Sciatic nerve (tissue), 2 donors: Measurements from ENCODE around the gene MLX. TPM values are rescaled to one million over a fixed set of nuclear protein-coding genes. Genes with fewer than 3 reads are reported as not detected.
A peak's percentile ranks its signal among the peaks of the same experiment; 100 is the strongest.
"Not testable (repeated sequence)": the region's sequence is repeated elsewhere in the genome, so short reads cannot be mapped to it uniquely, and the experiment has no call there.

ENCODE experiments used
- ATAC-seq: fragments of 200-7000 bp; cut with Tn5 transposase; one replicate; pipeline ENCODE4 v1.9.1; 2020; ENCODE audit warnings: mild to moderate bottlenecking, moderate library complexity
- DNase-seq: peaks from one replicate; pipeline ENCODE4 v3.0.0-alpha.2; 2020; ENCODE audit warnings: low spot score
- intact Hi-C: fragments of 100-400 bp; cut with DNase I; formaldehyde crosslinking; loops from one replicate; pipeline ENCODE4 v1.14.2; 2022
- total RNA-seq: library from RNA; stranded (reverse); fragmentation: NEBNext Ultra II Directional; extraction: Animal tissue kit (Norgen Biotek cat#: 25700); gene quantifications from one replicate; pipeline ENCODE4 v1.2.1, GENCODE V29; 2021
- donor health status: DM: no; HTN: no; CAD: no.
- donor health status: DM: no; HTN: no; CAD: no.

Gene MLX
- total RNA-seq, 1 donor from 2014 or later, result 26.6 TPM

- intact Hi-C loops, result no loop called here
Measured at GRCh38 chr17:42535155-42536047, 31.5 kb upstream of the MLX start.

GRCh38 chr17:42536048-42536371 lies 30.9 kb upstream of the MLX start, which contains the start of gene NAGLU:
NAGLU (plus strand) TSS chr17:42536241; CDS start chr17:42536273, 32 bp downstream.
- peak; percentile 99 for DNase-seq
- peak; percentile 95 for ATAC-seq
- intact Hi-C loops, result no loop called here

More at GRCh38 chr17:42535155-42536047, 31.5 kb upstream of the MLX start:
- DNase-seq (no peak), ATAC-seq (peak; percentile 1)

- intact Hi-C loops, result no loop called here
- peak; percentile 77 for ATAC-seq
Measured at GRCh38 chr17:42536372-42537155, 30.3 kb upstream of the MLX start.

GRCh38 chr17:42537156-42537805 lies 29.6 kb upstream of the MLX start:
- intact Hi-C loops, result no loop called here
- no peak for ATAC-seq
- DNase-seq, result peak; percentile 69

More at GRCh38 chr17:42536372-42537155, 30.3 kb upstream of the MLX start:
- DNase-seq, result peak; percentile 91

GRCh38 chr17:42537826-42538451 lies 29.0 kb upstream of the MLX start:
- ATAC-seq, result no peak
- intact Hi-C loops, result no loop called here
- no peak for DNase-seq

- intact Hi-C loops, result no loop called here
- DNase-seq (peak; percentile 58), ATAC-seq (no peak)
Measured at GRCh38 chr17:42538482-42538881, 28.4 kb upstream of the MLX start.

GRCh38 chr17:42540558-42540957 lies 26.3 kb upstream of the MLX start:
- DNase-seq, intact Hi-C loops, ATAC-seq: not testable (repeated sequence)

GRCh38 chr17:42541041-42541833 lies 25.7 kb upstream of the MLX start:
- ATAC-seq (no peak), DNase-seq (no peak)
- intact Hi-C loops, result no loop called here

GRCh38 chr17:42543190-42544079 lies 23.5 kb upstream of the MLX start:
- intact Hi-C loops, result no loop called here
- ATAC-seq (no peak), DNase-seq (no peak)

- ATAC-seq, result no peak
- no peak for DNase-seq
- intact Hi-C loops, result no loop called here
Measured at GRCh38 chr17:42544874-42545283, 22.0 kb upstream of the MLX start.

- intact Hi-C loops, ATAC-seq, DNase-seq: not testable (repeated sequence)
Measured at GRCh38 chr17:42545755-42546505, 21.0 kb upstream of the MLX start.

GRCh38 chr17:42547001-42547461 lies 19.9 kb upstream of the MLX start:
- ATAC-seq, result no peak

GRCh38 chr17:42547698-42548069 lies 19.2 kb upstream of the MLX start:
- intact Hi-C loops, result no loop called here
- no peak for ATAC-seq
- DNase-seq, result no peak

More at GRCh38 chr17:42547001-42547461, 19.9 kb upstream of the MLX start:
- intact Hi-C loops, result no loop called here
- no peak for DNase-seq

GRCh38 chr17:42548070-42548837 lies 18.6 kb upstream of the MLX start:
- peak; percentile 24 for ATAC-seq
- no peak for DNase-seq
- intact Hi-C loops, result no loop called here

- ATAC-seq (no peak), DNase-seq (no peak)
- intact Hi-C loops, result no loop called here
Measured at GRCh38 chr17:42548993-42549755, 17.7 kb upstream of the MLX start.
